Measurements from ENCODE around the gene LPP.

- TF ChIP-seq GATA2 (IDR thresholded peaks at IDR 0.05; ENCODE audit: low read depth, low read length) (no peak), GATA3 (IDR thresholded peaks at IDR 0.05; ENCODE audit: low read depth, low read length) (no peak)
These were observed 87.9 kb downstream of the LPP start for GRCh38 chr3:188241883-188242282.

Data from SH-SY5Y (cell line).